OCI-LY3 (cell line): ENCODE results near the gene APOL3.
"Not testable (repeated sequence)": the region's sequence is repeated elsewhere in the genome, so short reads cannot be mapped to it uniquely, and the experiment has no call there.

Experiments
- H2AFZ ChIP-seq: fragments of 200-600, 300-600 bp; shearing (Covaris generic); 2 replicates; pipeline ENCODE4 v1.6.0; 2014; ENCODE audit warnings: antibody characterized with exemption, low read depth, low read length
- H3K27ac ChIP-seq: fragments of 200-600, 300-600 bp; sonication (generic); 2 replicates; pipeline ENCODE4 v1.5.1; 2014; ENCODE audit warnings: mild to moderate bottlenecking, low read length, moderate library complexity, mixed read lengths
- H3K27me3 ChIP-seq: fragments of 200-600, 300-600 bp; sonication (generic); 2 replicates; pipeline ENCODE4 v1.6.1; 2014; ENCODE audit warnings: low read depth, low read length, mixed read lengths
- H3K36me3 ChIP-seq: fragments of 200-600, 300-600 bp; sonication (generic); replicated peaks from 2 replicates; pipeline ENCODE3; 2014; ENCODE audit warnings: low read depth, low read length, mixed read lengths
- H3K4me1 ChIP-seq: fragments of 300-600, 200-600 bp; sonication (generic); 2 replicates; pipeline ENCODE4 v1.6.1; 2014; ENCODE audit warnings: low read length, mixed read lengths
- H3K4me2 ChIP-seq: fragments of 200-600, 300-600 bp; sonication (generic); 2 replicates; pipeline ENCODE4 v1.6.1; 2014; ENCODE audit warnings: low read length, mixed read lengths
- H3K4me3 ChIP-seq: fragments of 300-600, 200-600 bp; sonication (generic); 2 replicates; pipeline ENCODE4 v1.5.1; 2014; ENCODE audit warnings: antibody characterized with exemption, mild to moderate bottlenecking, low read length, moderate library complexity
- H3K79me2 ChIP-seq: fragments of 300-600, 200-600 bp; shearing (Covaris generic); 2 replicates; pipeline ENCODE4 v1.6.1; 2014; ENCODE audit warnings: mild to moderate bottlenecking, low read length, mixed read lengths
- H3K9ac ChIP-seq: fragments of 300-600, 200-600 bp; shearing (Covaris generic); 2 replicates; pipeline ENCODE4 v1.6.0; 2014; ENCODE audit warnings: mild to moderate bottlenecking, low read length, moderate library complexity
- H3K9me3 ChIP-seq: fragments of 200-600, 300-600 bp; shearing (Covaris generic); 2 replicates; pipeline ENCODE4 v1.6.1; 2014; ENCODE audit warnings: low read length, mixed read lengths; ENCODE audit not compliant: insufficient read depth
- H4K20me1 ChIP-seq: fragments of 200-600, 300-600 bp; sonication (generic); 2 replicates; pipeline ENCODE4 v1.6.1; 2016; ENCODE audit warnings: low read length, mixed read lengths; ENCODE audit not compliant: insufficient read depth
- CTCF ChIP-seq: fragments of 200-600, 300-600 bp; sonication (generic); IDR thresholded peaks from 2 replicates; pipeline ENCODE4 v1.5.1; 2014; ENCODE audit warnings: antibody characterized with exemption, low read length, low read depth
- EZH2phosphoT487 ChIP-seq: fragments of 200-600 bp; shearing (Covaris generic); IDR thresholded peaks from 2 replicates; pipeline ENCODE4 v1.6.1; 2018; ENCODE audit warnings: antibody characterized with exemption, mixed run types, low read depth

Gene APOL3

GRCh38 chr22:36204001-36204631, 43.6 kb upstream of the APOL3 start:
- TF ChIP-seq CTCF (no peak), EZH2phosphoT487 (no peak)
- H3K36me3 ChIP-seq = no peaks in the 10 kb centered on the region
- peaks cover 3% of the 10 kb centered on the region; the same call in 1 of the 2 replicates for H3K4me1 ChIP-seq
- no peak overlapping the region for H3K27ac ChIP-seq
- H3K9me3 ChIP-seq = no peaks in the 10 kb centered on the region; the same call in 1 of the 2 replicates
- peaks cover 3% of the 10 kb centered on the region; the same call in 1 of the 2 replicates for H3K27me3 ChIP-seq
- no peak overlapping the region for H3K4me2 ChIP-seq
- H4K20me1 ChIP-seq = no peaks in the 10 kb centered on the region
- no peaks in the 10 kb centered on the region for H3K79me2 ChIP-seq
- no peak overlapping the region for H3K4me3 ChIP-seq
- no peak overlapping the region for H2AFZ ChIP-seq
- no peak overlapping the region for H3K9ac ChIP-seq

- not testable (repeated sequence) for H3K27me3 ChIP-seq, H3K36me3 ChIP-seq, H3K27ac ChIP-seq, H4K20me1 ChIP-seq, H3K4me1 ChIP-seq, H2AFZ ChIP-seq, H3K9me3 ChIP-seq, H3K4me3 ChIP-seq, H3K9ac ChIP-seq, H3K79me2 ChIP-seq, H3K4me2 ChIP-seq
Observed at GRCh38 chr22:36203441-36203840, 42.9 kb upstream of the APOL3 start.

GRCh38 chr22:36202906-36203305, 42.4 kb upstream of the APOL3 start:
- not testable (repeated sequence) for H3K27me3 ChIP-seq, H3K9ac ChIP-seq, H4K20me1 ChIP-seq, H3K79me2 ChIP-seq, H3K4me2 ChIP-seq, H3K4me1 ChIP-seq, H2AFZ ChIP-seq, H3K27ac ChIP-seq, H3K9me3 ChIP-seq, H3K36me3 ChIP-seq, H3K4me3 ChIP-seq

GRCh38 chr22:36201630-36202319, 41.2 kb upstream of the APOL3 start, which contains the start of gene APOL4:
Gene APOL4 (minus strand): TSS chr22:36201809. CDS start chr22:36201734, 75 bp downstream.
- Histone ChIP-seq H3K79me2 (no peaks in the 10 kb centered on the region), H3K4me2 (no peak within 1 kb of the TSS), H4K20me1 (no peaks in the 10 kb centered on the region), H2AFZ (no peak within 1 kb of the TSS), H3K9me3 (no peaks in the 10 kb centered on the region), H3K4me3 (no peak within 1 kb of the TSS), H3K9ac (no peak within 1 kb of the TSS), H3K27me3 (peaks cover 7% of the 10 kb centered on the region; the same call in 1 of the 2 replicates), H3K27ac (no peak within 1 kb of the TSS), H3K4me1 (peaks cover 11% of the 10 kb centered on the region), H3K36me3 (no peaks in the 10 kb centered on the region)
- TF ChIP-seq EZH2phosphoT487 = no peak
- no peak for TF ChIP-seq CTCF

GRCh38 chr22:36201025-36201424, 40.5 kb upstream of the APOL3 start:
- H3K4me3 ChIP-seq, H4K20me1 ChIP-seq, H3K36me3 ChIP-seq, H3K9ac ChIP-seq, H2AFZ ChIP-seq, H3K79me2 ChIP-seq, H3K27ac ChIP-seq, H3K4me2 ChIP-seq, H3K9me3 ChIP-seq: not testable (repeated sequence)
- Histone ChIP-seq H3K27me3 (peaks cover 11% of the 10 kb centered on the region; the same call in 1 of the 2 replicates), H3K4me1 (peaks cover 11% of the 10 kb centered on the region)
